Measurements from ENCODE around the gene CASP6. TPM values are rescaled to one million over a fixed set of nuclear protein-coding genes. Genes with fewer than 3 reads are reported as not detected.
A peak's percentile ranks its signal among the peaks of the same experiment; 100 is the strongest.

Gene CASP6
- total RNA-seq, 1 donor from 2014 or later: not detected

- Histone ChIP-seq H3K4me1 (peaks cover 6 to 15% of the 10 kb centered on the region in 2 donors), H3K27ac (peak overlapping the region; percentile 73 to 82), H3K9me3 (no peaks in the 10 kb centered on the region), H3K27me3 (no peaks in the 10 kb centered on the region), H3K36me3 (peaks cover 0 to 11% of the 10 kb centered on the region in 2 donors), H3K4me3 (peak overlapping the region; percentile 58 to 77)
- no peak for DNase-seq (ENCODE audit: low spot score in 2 of 2)
- TF ChIP-seq, protein P1, sequence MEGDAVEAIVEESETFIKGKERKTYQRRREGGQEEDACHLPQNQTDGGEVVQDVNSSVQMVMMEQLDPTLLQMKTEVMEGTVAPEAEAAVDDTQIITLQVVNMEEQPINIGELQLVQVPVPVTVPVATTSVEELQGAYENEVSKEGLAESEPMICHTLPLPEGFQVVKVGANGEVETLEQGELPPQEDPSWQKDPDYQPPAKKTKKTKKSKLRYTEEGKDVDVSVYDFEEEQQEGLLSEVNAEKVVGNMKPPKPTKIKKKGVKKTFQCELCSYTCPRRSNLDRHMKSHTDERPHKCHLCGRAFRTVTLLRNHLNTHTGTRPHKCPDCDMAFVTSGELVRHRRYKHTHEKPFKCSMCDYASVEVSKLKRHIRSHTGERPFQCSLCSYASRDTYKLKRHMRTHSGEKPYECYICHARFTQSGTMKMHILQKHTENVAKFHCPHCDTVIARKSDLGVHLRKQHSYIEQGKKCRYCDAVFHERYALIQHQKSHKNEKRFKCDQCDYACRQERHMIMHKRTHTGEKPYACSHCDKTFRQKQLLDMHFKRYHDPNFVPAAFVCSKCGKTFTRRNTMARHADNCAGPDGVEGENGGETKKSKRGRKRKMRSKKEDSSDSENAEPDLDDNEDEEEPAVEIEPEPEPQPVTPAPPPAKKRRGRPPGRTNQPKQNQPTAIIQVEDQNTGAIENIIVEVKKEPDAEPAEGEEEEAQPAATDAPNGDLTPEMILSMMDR (IDR thresholded peaks at IDR 0.05): no peak
- intact Hi-C loops (cut with DNase I): loop anchor here (2.0 to 5.0 kb wide), 3 partner anchors 115 to 1051 kb away; partner anchors contain the start of genes OSTC and SEC24B
Observed at GRCh38 chr4:109701566-109702410, 1.5 kb downstream of the CASP6 start.

- Histone ChIP-seq H3K27ac (no peak overlapping the region), H3K9me3 (no peaks in the 10 kb centered on the region), H3K4me3 (no peak overlapping the region), H3K27me3 (no peaks in the 10 kb centered on the region), H3K4me1 (peaks cover 6 to 15% of the 10 kb centered on the region in 2 donors), H3K36me3 (peaks cover 0 to 18% of the 10 kb centered on the region in 2 donors)
- DNase-seq (ENCODE audit: low spot score in 2 of 2): no peak
- intact Hi-C loops (cut with DNase I): loop anchor here (5.0 kb wide), 1 partner anchor 267 kb away; the partner anchor contains the start of gene SEC24B
- TF ChIP-seq, protein P1 (IDR thresholded peaks at IDR 0.05): no peak
Observed at GRCh38 chr4:109699553-109700225, 3.6 kb downstream of the CASP6 start.

DNA sequence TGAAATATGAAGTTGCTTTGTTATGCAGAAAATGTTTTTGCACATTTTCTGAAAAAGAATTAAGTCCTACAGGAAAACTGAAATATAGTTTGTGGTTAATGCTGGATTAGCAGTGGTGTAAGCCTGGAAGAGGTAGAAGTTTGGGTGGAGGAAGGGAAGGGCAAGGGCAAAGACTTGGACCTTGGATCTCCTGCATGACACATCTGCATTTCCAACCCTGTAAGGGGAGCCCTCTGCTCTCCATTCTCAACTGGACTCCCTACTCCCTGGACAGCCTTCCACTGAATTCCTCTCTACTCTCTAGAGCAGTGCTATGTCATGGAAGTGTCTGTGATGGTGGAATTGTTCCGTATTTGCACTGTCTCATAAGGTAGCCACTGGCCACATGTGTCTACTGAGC, 4.6 kb downstream of the CASP6 start:
- H3K27me3 ChIP-seq: no peaks in the 10 kb centered on the region
- H3K9me3 ChIP-seq: no peaks in the 10 kb centered on the region

DNA sequence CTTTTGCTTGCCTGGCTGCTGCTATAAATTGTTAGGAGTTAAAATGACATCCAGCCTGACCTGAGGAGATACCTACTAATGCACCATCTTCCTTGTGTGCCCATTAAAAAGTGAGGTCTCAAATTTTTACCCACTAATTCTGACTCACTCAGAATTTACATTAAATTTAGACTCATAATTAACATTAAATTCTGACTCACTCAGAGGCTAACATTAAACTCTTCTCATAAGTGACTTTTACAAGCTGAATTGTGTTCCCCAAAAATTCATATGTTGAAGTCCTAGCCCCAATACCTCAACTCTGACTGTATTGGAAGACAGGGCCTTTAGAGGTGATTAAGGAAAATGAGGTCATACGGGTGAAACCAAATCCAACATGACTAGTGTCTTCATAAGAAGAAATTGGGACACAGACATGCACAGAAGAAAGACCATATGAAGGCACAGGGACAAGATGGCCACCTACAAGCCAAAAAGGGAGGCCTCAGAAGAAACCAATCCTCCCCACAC, 11.8 kb downstream of the CASP6 start:
- peaks cover 50 to 80% of the 10 kb centered on the region in 2 donors for H3K36me3 ChIP-seq
- TF ChIP-seq, protein P1 (IDR thresholded peaks at IDR 0.05): no peak
- no peak for DNase-seq (ENCODE audit: low spot score in 2 of 2)
- H3K4me1 ChIP-seq: no peaks in the 10 kb centered on the region
- no peak overlapping the region for H3K4me3 ChIP-seq
- intact Hi-C loops (cut with DNase I): no loop called here
- H3K27ac ChIP-seq: no peak overlapping the region
- no peaks in the 10 kb centered on the region for H3K9me3 ChIP-seq
- H3K27me3 ChIP-seq: no peaks in the 10 kb centered on the region

More for the DNA sequence above, 4.6 kb downstream of the CASP6 start:
- intact Hi-C loops (cut with DNase I): no loop called here
- TF ChIP-seq, protein P1 (IDR thresholded peaks at IDR 0.05): no peak
- H3K4me3 ChIP-seq: no peak overlapping the region
- peaks cover 6 to 12% of the 10 kb centered on the region in 2 donors for H3K4me1 ChIP-seq
- no peak overlapping the region for H3K27ac ChIP-seq
- H3K36me3 ChIP-seq: peaks cover 8 to 27% of the 10 kb centered on the region in 2 donors
- DNase-seq (ENCODE audit: low spot score in 2 of 2): no peak

DNA sequence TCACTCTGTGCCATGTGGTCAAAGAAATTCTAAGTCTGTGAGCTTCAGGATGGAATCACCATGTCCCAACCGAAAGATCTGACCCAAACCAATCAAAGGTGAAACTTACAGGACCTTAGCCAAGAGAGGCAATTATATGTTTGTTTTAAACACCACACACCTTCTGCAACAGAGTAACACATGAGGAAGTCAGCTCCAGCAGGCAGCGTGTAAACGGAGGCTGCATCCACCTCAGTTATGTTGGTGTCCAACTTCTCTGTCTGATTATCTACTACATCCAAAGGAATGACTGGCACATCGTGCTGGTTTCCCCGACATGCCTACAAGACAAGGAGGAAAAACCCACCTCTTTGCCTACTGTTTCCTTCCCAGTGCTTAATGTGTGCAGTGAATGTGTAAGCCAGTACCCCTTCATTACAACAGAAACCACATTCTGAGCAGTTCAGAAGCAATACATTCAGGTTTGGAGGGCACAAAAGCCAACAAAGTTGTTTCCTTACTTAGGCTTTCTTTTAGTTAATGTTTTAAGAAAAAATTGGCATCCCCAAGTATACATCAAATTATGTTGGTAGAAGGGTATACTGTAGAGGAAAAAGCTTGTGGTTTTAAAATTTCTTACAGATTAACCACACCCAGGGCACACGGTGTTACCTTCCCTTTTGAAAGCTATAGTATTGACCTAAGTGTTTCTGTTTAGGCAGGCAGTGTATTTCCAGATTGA, 12.4 kb downstream of the CASP6 start:
- no peak for DNase-seq (ENCODE audit: low spot score in 2 of 2)
- Histone ChIP-seq H3K27me3 (no peaks in the 10 kb centered on the region), H3K9me3 (no peaks in the 10 kb centered on the region), H3K27ac (no peak overlapping the region), H3K4me3 (no peak overlapping the region), H3K4me1 (no peaks in the 10 kb centered on the region), H3K36me3 (peaks cover 54 to 86% of the 10 kb centered on the region in 2 donors)
- intact Hi-C loops (cut with DNase I): no loop called here
- TF ChIP-seq, protein P1 (IDR thresholded peaks at IDR 0.05): no peak

Data from ascending aorta (tissue), 2 donors.